H9 (cell line): ENCODE data around the gene ZBTB48. TPM values are rescaled to one million over a fixed set of nuclear protein-coding genes. Genes with fewer than 3 reads are reported as not detected.

Experiments used
- DNase-seq: peaks from one replicate; pipeline ENCODE4 v3.0.0-alpha.2; 2017
- H2AFZ ChIP-seq: one replicate; pipeline ENCODE4 v1.6.1; 2013; ENCODE audit warnings: mild to moderate bottlenecking, low read length, control low read depth, moderate library complexity
- H2AK5ac ChIP-seq: 2 replicates; pipeline ENCODE4 v1.6.1; 2013; ENCODE audit warnings: low read length, control low read depth, mixed read lengths; ENCODE audit not compliant: insufficient read length
- H2BK120ac ChIP-seq: one replicate; pipeline ENCODE4 v1.6.1; 2013; ENCODE audit warnings: low read depth, mild to moderate bottlenecking, low read length, control low read depth, inconsistent platforms; ENCODE audit not compliant: poor library complexity, severe bottlenecking
- H2BK12ac ChIP-seq: 2 replicates; pipeline ENCODE4 v1.6.1; 2013; ENCODE audit warnings: low read length, control low read depth, mixed read lengths, low read depth; ENCODE audit not compliant: insufficient read length
- H2BK15ac ChIP-seq: 2 replicates; pipeline ENCODE4 v1.6.1; 2013; ENCODE audit warnings: low read depth, low read length, control low read depth
- H2BK20ac ChIP-seq: one replicate; pipeline ENCODE4 v1.6.1; 2013; ENCODE audit warnings: low read depth, mild to moderate bottlenecking, low read length, control low read depth, inconsistent platforms; ENCODE audit not compliant: poor library complexity, severe bottlenecking
- H2BK5ac ChIP-seq: 2 replicates; pipeline ENCODE4 v1.6.1; 2013; ENCODE audit warnings: low read length, control low read depth, mixed read lengths; ENCODE audit not compliant: insufficient read length
- H3K14ac ChIP-seq: 2 replicates; pipeline ENCODE4 v1.6.1; 2013; ENCODE audit warnings: low read length, control low read depth; ENCODE audit not compliant: insufficient read depth
- H3K18ac ChIP-seq: 2 replicates; pipeline ENCODE4 v1.6.1; 2013; ENCODE audit warnings: low read depth, mild to moderate bottlenecking, mixed read lengths, low read length, control low read depth; ENCODE audit not compliant: insufficient read length
- H3K23ac ChIP-seq: 2 replicates; pipeline ENCODE4 v1.6.1; 2013; ENCODE audit warnings: low read length, control low read depth, mixed read lengths, low read depth; ENCODE audit not compliant: insufficient read length
- H3K23me2 ChIP-seq: 2 replicates; pipeline ENCODE4 v1.6.1; 2013; ENCODE audit warnings: low read depth, mild to moderate bottlenecking, mixed read lengths, low read length, control low read depth; ENCODE audit not compliant: insufficient read length, poor library complexity, severe bottlenecking
- H3K27ac ChIP-seq: 2 replicates; pipeline ENCODE4 v1.5.1; 2013; ENCODE audit warnings: low read length, control low read depth, mixed read lengths, low read depth; ENCODE audit not compliant: insufficient read length
- H3K27me3 ChIP-seq: 2 replicates; pipeline ENCODE4 v1.6.1; 2013; ENCODE audit warnings: low read length, control low read depth, inconsistent platforms; ENCODE audit not compliant: insufficient read depth
- H3K4ac ChIP-seq: 2 replicates; pipeline ENCODE4 v1.6.1; 2013; ENCODE audit warnings: low read depth, mild to moderate bottlenecking, control low read depth, inconsistent platforms, low read length, moderate library complexity
- H3K4me1 ChIP-seq: 2 replicates; pipeline ENCODE4 v1.6.1; 2013; ENCODE audit warnings: low read length, control low read depth, inconsistent platforms; ENCODE audit not compliant: insufficient read depth
- H3K4me2 ChIP-seq: 2 replicates; pipeline ENCODE4 v1.6.1; 2013; ENCODE audit warnings: low read length, control low read depth, mixed read lengths; ENCODE audit not compliant: insufficient read length, insufficient read depth
- H3K56ac ChIP-seq: 2 replicates; pipeline ENCODE4 v1.6.1; 2013; ENCODE audit warnings: low read depth, mild to moderate bottlenecking, mixed read lengths, low read length, control low read depth; ENCODE audit not compliant: insufficient read length
- H3K79me1 ChIP-seq: 2 replicates; pipeline ENCODE4 v1.6.1; 2013; ENCODE audit warnings: low read depth, mild to moderate bottlenecking, moderate library complexity, low read length, control low read depth, inconsistent platforms; ENCODE audit not compliant: insufficient read depth, poor library complexity, severe bottlenecking
- H3K79me2 ChIP-seq: 2 replicates; pipeline ENCODE4 v1.6.1; 2013; ENCODE audit warnings: low read length, control low read depth, inconsistent platforms; ENCODE audit not compliant: insufficient read depth
- H3K9ac ChIP-seq: 2 replicates; pipeline ENCODE4 v1.6.1; 2013; ENCODE audit warnings: low read length, control low read depth, mixed read lengths; ENCODE audit not compliant: insufficient read length; ENCODE audit errors: extremely low read depth
- H3K9me3 ChIP-seq: one replicate; pipeline ENCODE4 v1.6.1; 2013; ENCODE audit warnings: low read depth, low read length, inconsistent platforms; ENCODE audit not compliant: control insufficient read depth
- H3T11ph ChIP-seq: one replicate; pipeline ENCODE4 v1.6.1; 2013; ENCODE audit warnings: mild to moderate bottlenecking, low read length, control low read depth, inconsistent platforms
- H4K20me1 ChIP-seq: one replicate; pipeline ENCODE4 v1.6.1; 2013; ENCODE audit not compliant: control insufficient read depth, insufficient read length, insufficient read depth
- H4K5ac ChIP-seq: 2 replicates; pipeline ENCODE4 v1.6.1; 2013; ENCODE audit warnings: low read depth, mild to moderate bottlenecking, mixed read lengths, low read length, control low read depth; ENCODE audit not compliant: insufficient read length
- H4K8ac ChIP-seq: replicated peaks from 2 replicates; pipeline ENCODE4 v1.6.1; 2013; ENCODE audit warnings: low read length, control low read depth, mixed read lengths, low read depth; ENCODE audit not compliant: insufficient read length
- H4K91ac ChIP-seq: 2 replicates; pipeline ENCODE4 v1.6.1; 2013; ENCODE audit warnings: low read depth, mild to moderate bottlenecking, moderate library complexity, mixed read lengths, low read length, control low read depth; ENCODE audit not compliant: insufficient read length
- H3K27ac Mint-ChIP-seq, 3 experiments: 2 replicates in 2 of 3; 3 replicates in 1 of 3; pipeline ENCODE4 v1.8.0; 2020 to 2021; ENCODE audit warnings: mixed read lengths in 3 of 3, mild to moderate bottlenecking in 1 of 3, moderate library complexity in 1 of 3
- H3K27me3 Mint-ChIP-seq: 2 replicates; pipeline ENCODE4 v1.8.0; 2021; ENCODE audit warnings: low read depth, mild to moderate bottlenecking, moderate library complexity, mixed read lengths
- H3K36me3 Mint-ChIP-seq, 3 experiments: 2 replicates in 2 of 3; 3 replicates in 1 of 3; pipeline ENCODE4 v1.8.0; 2020 to 2021; ENCODE audit warnings: low read depth in 3 of 3, mixed read lengths in 3 of 3; ENCODE audit not compliant: insufficient read depth in 1 of 3
- H3K4me1 Mint-ChIP-seq, 2 experiments: 2 replicates each; pipeline ENCODE4 v1.8.0; 2020; ENCODE audit warnings: mixed read lengths in 2 of 2
- H3K4me3 Mint-ChIP-seq, 2 experiments: 2 replicates in 1 of 2; 3 replicates in 1 of 2; pipeline ENCODE4 v1.8.0; 2020 to 2021; ENCODE audit warnings: mild to moderate bottlenecking in 2 of 2, mixed read lengths in 2 of 2, moderate library complexity in 1 of 2
- H3K9me3 Mint-ChIP-seq, 2 experiments: 2 replicates in 1 of 2; 3 replicates in 1 of 2; pipeline ENCODE4 v1.8.0; 2020; ENCODE audit warnings: mild to moderate bottlenecking in 2 of 2, mixed read lengths in 2 of 2, moderate library complexity in 1 of 2
- CTCF ChIP-seq: fragments of 200-600 bp; sonication (generic); conservative IDR thresholded peaks from 3 replicates; pipeline ENCODE4 v1.8.0; 2021; ENCODE audit warnings: antibody characterized with exemption, mild to moderate bottlenecking
- WGBS: extraction: QIAGEN DNeasy Blood & Tissue Kit; methylation state at CpG from one replicate; pipeline ENCODE4 v1.1.7; 2013; ENCODE audit warnings: missing lambda C conversion rate, low lambda C conversion rate, mixed read lengths; ENCODE audit not compliant: insufficient read length; ENCODE audit errors: extremely low coverage; 5-methylcytosine and 5-hydroxymethylcytosine counted together
- total RNA-seq: library from RNA; stranded (reverse); gene quantifications from 2 replicates; pipeline ENCODE4 v1.2.1, GENCODE V29; 2021

The ZBTB48 gene
- total RNA-seq, 1 experiment from 2014 or later, result 33.2 TPM

- no peak for DNase-seq
- H3K4me2 ChIP-seq, result no peak overlapping the region
- H3K9me3 ChIP-seq, result no peaks in the 10 kb centered on the region
- peaks cover 25 to 85% (median 70%) of the 10 kb centered on the region in 3 experiments for H3K36me3 Mint-ChIP-seq
- H2BK15ac ChIP-seq, result no peak overlapping the region
- H3K27me3 ChIP-seq, result no peaks in the 10 kb centered on the region
- no peak overlapping the region for H3K18ac ChIP-seq
- H3K4me1 ChIP-seq, result no peaks in the 10 kb centered on the region
- no peak overlapping the region for H2BK20ac ChIP-seq
- H3K9me3 Mint-ChIP-seq, result no peaks in the 10 kb centered on the region
- no peaks in the 10 kb centered on the region for H4K20me1 ChIP-seq
- H2AFZ ChIP-seq, result no peak overlapping the region
- no peak overlapping the region for H3K27ac Mint-ChIP-seq
- no peak overlapping the region for H3K23ac ChIP-seq
- H2BK5ac ChIP-seq, result no peak overlapping the region
- no peak overlapping the region for H3K14ac ChIP-seq
- H3K4ac ChIP-seq, result no peak overlapping the region
- H3K56ac ChIP-seq, result no peak overlapping the region
- no peaks in the 10 kb centered on the region; the same call in 1 of the 2 replicates for H3K27me3 Mint-ChIP-seq
- no peaks in the 10 kb centered on the region for H3K79me1 ChIP-seq
- no peak overlapping the region for H3K9ac ChIP-seq
- no peaks in the 10 kb centered on the region for H3K79me2 ChIP-seq
- H3T11ph ChIP-seq, result no peak overlapping the region
- no peak overlapping the region for H2BK120ac ChIP-seq
- no peaks in the 10 kb centered on the region for H3K4me1 Mint-ChIP-seq
- no peak overlapping the region for H4K91ac ChIP-seq
- H3K4me3 Mint-ChIP-seq, result no peak overlapping the region
- H3K23me2 ChIP-seq, result no peaks in the 10 kb centered on the region
- no CpG with 5 or more reads among the region's 20 CpGs for WGBS
- H4K8ac ChIP-seq, result no peak overlapping the region
- TF ChIP-seq CTCF, result no peak
- no peak overlapping the region for H3K27ac ChIP-seq
- H2AK5ac ChIP-seq, result no peak overlapping the region
- H2BK12ac ChIP-seq, result no peak overlapping the region
- no peak overlapping the region for H4K5ac ChIP-seq
Observed at GRCh38 chr1:6635161-6635909, 55.5 kb downstream of the ZBTB48 start.
